ENCODE data around the gene ADGRD1. TPM values are rescaled to one million over a fixed set of nuclear protein-coding genes. Genes with fewer than 3 reads are reported as not detected.

The ADGRD1 gene
- total RNA-seq, 2 donors from 2014 or later = 2.7 TPM; not detected in 1

DNA sequence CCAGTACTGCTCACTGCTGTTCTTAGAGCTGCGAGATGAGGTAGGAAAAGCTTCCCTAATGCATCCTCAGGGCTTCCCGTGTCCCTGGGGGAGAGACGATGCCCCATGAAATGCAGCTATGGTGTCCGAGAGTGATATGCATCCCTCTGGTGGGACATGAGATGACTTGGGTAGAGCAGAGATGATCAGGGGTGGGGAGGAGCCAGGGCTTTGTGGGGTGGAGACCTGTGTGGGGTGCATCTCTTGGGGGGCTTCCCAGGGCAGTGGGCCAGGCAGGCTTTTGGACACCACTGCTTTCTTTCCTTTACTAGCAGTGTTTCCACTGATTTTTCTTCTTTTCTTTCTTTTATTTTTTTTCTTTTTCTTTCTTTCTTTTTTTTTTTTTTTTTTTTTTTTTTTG lies 147.3 kb downstream of the ADGRD1 start:
- Mint-ChIP-seq H3K4me1 (peaks cover 12% of the 10 kb centered on the region), H3K36me3 (ENCODE audit: low read depth) (no peaks in the 10 kb centered on the region), H3K9me3 (no peaks in the 10 kb centered on the region), H3K27ac (no peak overlapping the region), H3K4me3 (no peak overlapping the region), H3K27me3 (no peaks in the 10 kb centered on the region)
- no peak for ATAC-seq (replicated peaks)

- H3K27ac Mint-ChIP-seq = no peak overlapping the region
- H3K36me3 Mint-ChIP-seq (ENCODE audit: low read depth) = no peaks in the 10 kb centered on the region
- ATAC-seq (replicated peaks) = no peak
- no peak overlapping the region for H3K4me3 Mint-ChIP-seq
- no peaks in the 10 kb centered on the region for H3K27me3 Mint-ChIP-seq
- H3K4me1 Mint-ChIP-seq = peaks cover 12% of the 10 kb centered on the region
- H3K9me3 Mint-ChIP-seq = no peaks in the 10 kb centered on the region
Observed at GRCh38 chr12:131101703-131102492, 148.2 kb downstream of the ADGRD1 start.

DNA sequence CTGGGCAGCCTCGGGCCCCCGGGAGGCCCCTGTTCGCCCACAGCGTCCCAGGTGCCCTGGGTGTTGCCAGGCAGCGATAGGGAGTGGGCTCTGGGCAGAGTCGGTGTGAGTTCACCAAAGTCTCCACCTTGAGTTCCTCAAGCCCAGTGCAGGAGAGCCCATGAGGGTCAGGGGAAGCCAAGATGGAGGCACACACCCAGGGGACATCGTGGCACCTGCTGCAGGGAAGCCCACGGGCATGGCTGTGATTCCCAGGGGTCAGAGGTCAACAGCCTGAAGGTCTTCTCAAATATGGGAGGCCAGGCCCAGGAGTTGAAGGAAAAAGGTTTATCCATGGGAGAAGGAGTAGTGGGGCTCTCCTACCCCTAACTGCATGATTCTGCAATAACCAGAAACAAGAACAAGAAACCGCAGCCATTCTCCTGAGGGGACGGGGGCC lies 148.8 kb downstream of the ADGRD1 start:
- H3K36me3 Mint-ChIP-seq (ENCODE audit: low read depth) = no peaks in the 10 kb centered on the region
- H3K9me3 Mint-ChIP-seq = no peaks in the 10 kb centered on the region
- no peaks in the 10 kb centered on the region for H3K27me3 Mint-ChIP-seq
- H3K4me1 Mint-ChIP-seq = peaks cover 12% of the 10 kb centered on the region
- H3K27ac Mint-ChIP-seq = no peak overlapping the region
- H3K4me3 Mint-ChIP-seq = no peak overlapping the region
- ATAC-seq (replicated peaks) = no peak

DNA sequence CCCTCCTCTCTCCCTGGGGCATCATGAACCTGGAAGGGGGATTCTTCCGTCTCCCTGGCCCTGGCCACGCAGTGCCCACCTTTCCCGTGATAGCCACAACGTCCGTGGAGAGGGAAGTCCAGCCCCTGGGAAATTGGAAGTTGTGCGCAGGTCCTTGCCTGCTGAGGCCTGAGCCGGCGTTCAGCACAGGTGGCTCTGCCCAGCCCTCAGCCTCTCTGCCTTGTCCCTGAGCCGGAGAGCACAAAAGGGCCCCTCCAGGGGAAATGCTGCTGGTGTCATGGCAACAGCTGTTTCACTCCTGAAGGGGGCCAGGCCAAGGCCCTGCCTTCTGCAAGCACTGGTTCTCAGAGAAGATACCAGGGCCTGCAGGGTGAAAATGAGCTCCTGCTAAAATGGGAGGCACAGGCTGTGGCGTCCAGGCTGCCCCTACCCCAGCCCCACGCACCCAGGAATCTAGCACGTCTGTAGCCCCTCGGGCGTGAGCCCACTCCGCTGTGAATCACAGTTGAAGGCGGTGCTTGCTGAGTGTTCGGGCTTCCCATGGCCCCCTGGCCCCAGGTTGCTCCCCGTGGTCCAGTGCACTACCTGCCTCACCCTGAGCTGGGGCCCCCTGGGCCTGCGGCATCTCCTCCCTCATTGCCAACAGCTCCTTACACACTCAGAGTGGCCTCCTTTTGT lies 149.4 kb downstream of the ADGRD1 start:
- peaks cover 12% of the 10 kb centered on the region for H3K4me1 Mint-ChIP-seq
- H3K36me3 Mint-ChIP-seq (ENCODE audit: low read depth) = no peaks in the 10 kb centered on the region
- no peak overlapping the region for H3K27ac Mint-ChIP-seq
- ATAC-seq (replicated peaks) = no peak
- no peaks in the 10 kb centered on the region for H3K9me3 Mint-ChIP-seq
- H3K4me3 Mint-ChIP-seq = no peak overlapping the region
- H3K27me3 Mint-ChIP-seq = no peaks in the 10 kb centered on the region

GRCh38 chr12:131103669-131104462 lies 150.2 kb downstream of the ADGRD1 start:
- no peak for ATAC-seq (replicated peaks)
- Mint-ChIP-seq H3K36me3 (ENCODE audit: low read depth) (no peaks in the 10 kb centered on the region), H3K4me1 (peaks cover 12% of the 10 kb centered on the region), H3K27me3 (no peaks in the 10 kb centered on the region), H3K27ac (no peak overlapping the region), H3K9me3 (no peaks in the 10 kb centered on the region), H3K4me3 (no peak overlapping the region)

- Mint-ChIP-seq H3K4me3 (peak overlapping the region; percentile 82), H3K36me3 (ENCODE audit: low read depth) (no peaks in the 10 kb centered on the region), H3K4me1 (peaks cover 12% of the 10 kb centered on the region), H3K27ac (no peak overlapping the region), H3K9me3 (peaks cover 4% of the 10 kb centered on the region), H3K27me3 (no peaks in the 10 kb centered on the region)
- peak; percentile 80 for ATAC-seq (replicated peaks)
Observed at GRCh38 chr12:131104463-131105350, 151.0 kb downstream of the ADGRD1 start.

GRCh38 chr12:131105351-131105735 lies 151.6 kb downstream of the ADGRD1 start:
- H3K27ac Mint-ChIP-seq = peak overlapping the region; percentile 87
- ATAC-seq (replicated peaks) = no peak
- peak overlapping the region; percentile 82 for H3K4me3 Mint-ChIP-seq
- H3K36me3 Mint-ChIP-seq (ENCODE audit: low read depth) = no peaks in the 10 kb centered on the region
- H3K9me3 Mint-ChIP-seq = peaks cover 4% of the 10 kb centered on the region
- no peaks in the 10 kb centered on the region for H3K27me3 Mint-ChIP-seq
- H3K4me1 Mint-ChIP-seq = peaks cover 12% of the 10 kb centered on the region

- Mint-ChIP-seq H3K36me3 (ENCODE audit: low read depth) (no peaks in the 10 kb centered on the region), H3K4me1 (peaks cover 12% of the 10 kb centered on the region), H3K27me3 (no peaks in the 10 kb centered on the region), H3K4me3 (peak overlapping the region; percentile 82), H3K27ac (peak overlapping the region; percentile 87), H3K9me3 (peaks cover 4% of the 10 kb centered on the region)
- ATAC-seq (replicated peaks) = peak; percentile 88
Observed at GRCh38 chr12:131105736-131106348, 152.1 kb downstream of the ADGRD1 start.

DNA sequence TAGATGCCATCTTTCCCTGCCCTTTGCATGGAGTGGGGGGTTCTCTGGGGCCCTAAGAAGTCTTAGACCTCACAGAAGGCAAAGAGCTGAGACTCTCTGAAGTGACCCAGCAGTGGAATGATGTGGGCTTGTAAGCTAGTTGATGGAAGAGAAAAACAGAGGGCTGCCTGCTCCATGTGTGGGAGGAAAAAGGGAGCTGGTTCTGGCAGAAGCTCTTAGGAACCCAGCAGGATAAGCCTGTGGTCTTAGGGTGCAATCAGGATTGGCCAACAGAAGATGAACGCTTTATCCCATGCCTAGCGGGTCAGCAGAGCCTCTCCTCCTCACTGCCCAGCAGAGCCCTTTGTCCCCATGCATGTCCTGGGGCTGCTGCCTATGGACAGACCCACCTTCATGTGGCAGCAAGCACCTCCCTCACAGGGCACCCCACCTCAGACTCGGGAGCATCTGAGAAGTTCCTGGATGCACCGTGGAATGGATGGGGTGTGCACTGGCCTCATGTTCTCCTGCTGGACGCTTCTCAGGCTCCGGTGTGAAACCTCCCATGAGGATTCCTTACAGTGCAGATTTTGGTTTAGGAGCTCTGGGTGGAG lies 152.7 kb downstream of the ADGRD1 start:
- Mint-ChIP-seq H3K27me3 (no peaks in the 10 kb centered on the region), H3K4me3 (peak overlapping the region; percentile 82), H3K4me1 (peaks cover 14% of the 10 kb centered on the region), H3K36me3 (ENCODE audit: low read depth) (no peaks in the 10 kb centered on the region), H3K9me3 (peaks cover 4% of the 10 kb centered on the region), H3K27ac (no peak overlapping the region)
- no peak for ATAC-seq (replicated peaks)

- Mint-ChIP-seq H3K4me3 (no peak overlapping the region), H3K27ac (no peak overlapping the region), H3K9me3 (peaks cover 4% of the 10 kb centered on the region), H3K4me1 (peaks cover 19% of the 10 kb centered on the region), H3K36me3 (ENCODE audit: low read depth) (no peaks in the 10 kb centered on the region), H3K27me3 (no peaks in the 10 kb centered on the region)
- ATAC-seq (replicated peaks) = no peak
Observed at GRCh38 chr12:131108177-131108955, 154.7 kb downstream of the ADGRD1 start.

DNA sequence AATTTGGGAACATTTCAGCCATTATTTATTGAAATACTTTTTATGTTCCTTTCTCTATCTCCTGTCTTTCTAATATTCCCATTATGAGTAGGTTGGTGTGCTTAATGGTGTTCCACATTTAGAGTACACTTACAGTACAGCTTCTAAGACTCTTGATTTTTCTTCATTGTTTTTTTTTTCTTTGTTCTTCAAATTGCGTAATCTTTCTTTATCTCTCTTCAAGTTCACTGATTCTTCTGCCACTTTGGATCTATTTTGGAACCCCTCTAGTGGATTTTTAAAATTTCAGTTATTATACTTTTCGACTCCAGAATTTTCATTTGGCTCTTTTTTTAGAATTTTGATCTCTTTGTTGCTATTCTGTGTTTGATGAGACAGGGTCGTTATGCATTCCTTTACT lies 157.7 kb downstream of the ADGRD1 start:
- no peak for ATAC-seq (replicated peaks)
- Mint-ChIP-seq H3K4me3 (no peak overlapping the region), H3K4me1 (peaks cover 6% of the 10 kb centered on the region), H3K9me3 (peaks cover 4% of the 10 kb centered on the region), H3K27ac (peak overlapping the region; percentile 66), H3K36me3 (ENCODE audit: low read depth) (no peaks in the 10 kb centered on the region), H3K27me3 (peaks cover 17% of the 10 kb centered on the region)

DNA sequence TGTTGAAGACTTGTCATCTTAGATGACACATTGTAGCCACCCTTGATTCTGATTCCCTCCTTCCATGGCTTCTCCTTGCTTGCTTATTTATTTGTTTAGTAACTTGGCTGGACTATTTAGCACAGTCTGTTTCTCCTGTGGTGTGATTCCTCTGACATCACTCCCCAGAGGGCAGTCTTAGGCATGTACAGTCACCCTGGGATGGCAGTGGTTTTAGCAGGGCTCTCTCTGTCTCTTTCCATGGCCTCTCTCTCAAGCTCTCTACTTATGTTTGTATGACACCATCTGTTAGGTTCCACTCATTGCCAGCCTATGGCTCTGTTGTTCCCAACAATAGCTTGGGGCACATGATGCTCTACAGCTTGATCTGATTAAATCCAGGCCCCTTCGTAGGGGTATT lies 158.3 kb downstream of the ADGRD1 start:
- no peaks in the 10 kb centered on the region for H3K36me3 Mint-ChIP-seq (ENCODE audit: low read depth)
- ATAC-seq (replicated peaks) = peak; percentile 87
- H3K9me3 Mint-ChIP-seq = peaks cover 4% of the 10 kb centered on the region
- H3K27ac Mint-ChIP-seq = peak overlapping the region; percentile 66
- no peak overlapping the region for H3K4me3 Mint-ChIP-seq
- peaks cover 6% of the 10 kb centered on the region for H3K4me1 Mint-ChIP-seq
- H3K27me3 Mint-ChIP-seq = peaks cover 17% of the 10 kb centered on the region

Measured in activated T-helper 17 cell treated with anti-CD3 and anti-CD28 coated beads, Interleukin-2, amount 50 U/mL, for 72 hours (primary cell).